Esophagus muscularis mucosa (tissue), 4 donors: ENCODE data around the gene GLIS1. TPM values are rescaled to one million over a fixed set of nuclear protein-coding genes. Genes with fewer than 3 reads are reported as not detected.

Experiments
- DNase-seq: peaks from one replicate; pipeline ENCODE4 v3.0.0-alpha.2; 2017; ENCODE audit errors: extremely low spot score
- H3K27ac ChIP-seq, 4 donors: fragments of 200-600 bp; sonication (generic); replicated peaks in 1 of 4; 1 replicate in 3 of 4; 2 replicates in 1 of 4; pipeline ENCODE4 v1.5.1; 2016 to 2019; ENCODE audit warnings: mild to moderate bottlenecking in 1 of 4
- H3K27me3 ChIP-seq, 4 donors: fragments of 200-600 bp; sonication (generic); one replicate each; pipeline versions ENCODE4 v1.5.1 to v1.6.0; 2016 to 2019
- H3K36me3 ChIP-seq, 4 donors: fragments of 200-600 bp; sonication (generic); one replicate each; pipeline ENCODE4 v1.5.1; 2016 to 2019
- H3K4me1 ChIP-seq, 4 donors: fragments of 200-600 bp; sonication (generic); one replicate each; pipeline ENCODE4 v1.5.1; 2016 to 2019
- H3K4me3 ChIP-seq, 4 donors: fragments of 200-600 bp; sonication (generic); 1 replicate in 2 of 4; 2 replicates in 2 of 4; pipeline ENCODE4 v1.5.1; 2016 to 2019; ENCODE audit warnings: mild to moderate bottlenecking in 4 of 4, moderate library complexity in 1 of 4
- H3K9me3 ChIP-seq, 4 donors: fragments of 200-600 bp; sonication (generic); 1 replicate in 3 of 4; 2 replicates in 1 of 4; pipeline ENCODE4 v1.5.1; 2016 to 2019
- CTCF ChIP-seq, 3 experiments: fragments of 200-600 bp in 2 of 3; fragments of 450-650 bp in 1 of 3; sonication (generic) in 2 of 3; IDR thresholded peaks; one replicate each; pipeline ENCODE4 v1.5.1; 2017 to 2019; ENCODE audit warnings: antibody characterized with exemption in 3 of 3, mild to moderate bottlenecking in 2 of 3, moderate library complexity in 1 of 3
- EP300 ChIP-seq: sonication (generic); formaldehyde crosslinking; IDR thresholded peaks from one replicate; pipeline ENCODE4 v1.6.1; 2017; ENCODE audit warnings: antibody characterized with exemption
- POLR2A ChIP-seq: fragments of 450-650 bp; IDR thresholded peaks from one replicate; pipeline ENCODE4 v1.6.1; 2017; ENCODE audit warnings: antibody characterized with exemption, moderate library complexity, mild to moderate bottlenecking, low read depth
- POLR2AphosphoS5 ChIP-seq, 2 donors: sonication (generic); formaldehyde crosslinking; IDR thresholded peaks; one replicate each; pipeline ENCODE4 v1.6.1; 2017; ENCODE audit warnings: antibody characterized with exemption in 2 of 2
- WGBS: methylation state at CpG from one replicate; pipeline ENCODE4 v1.1.5; 2018; 5-methylcytosine and 5-hydroxymethylcytosine counted together
- intact Hi-C: fragments of 100-400 bp; cut with DNase I; formaldehyde crosslinking; loops from one replicate; pipeline ENCODE4 v1.15.1; 2023
- total RNA-seq, 4 donors: library from RNA; depleted of rRNA; stranded (reverse); fragments of >200 nt; gene quantifications; one replicate each; pipeline versions ENCODE4 v1.1.0 to v1.2.1, GENCODE V29; 2016

Gene GLIS1
- total RNA-seq, 4 donors from 2014 or later: 0.17 to 0.42 TPM; not detected in 2

DNA sequence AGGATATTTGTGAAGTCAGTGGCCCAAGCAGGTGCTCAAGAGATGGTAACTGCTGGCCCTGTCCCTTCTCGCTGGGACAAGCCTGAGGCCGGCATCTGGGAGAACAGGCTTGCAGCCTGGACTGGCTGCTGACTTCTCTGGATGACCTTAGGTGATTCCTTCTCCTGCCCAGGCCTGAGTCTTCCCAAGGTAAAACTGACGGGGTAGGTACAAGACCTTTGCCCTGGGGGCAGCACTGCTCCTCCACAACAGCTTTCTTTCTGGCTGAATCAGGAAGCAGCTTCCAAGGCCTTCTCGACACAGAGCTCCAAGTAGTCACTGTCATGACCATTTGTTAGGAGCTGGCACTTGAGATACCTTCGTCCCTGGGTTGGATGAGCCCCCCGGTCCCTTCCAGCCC lies 220.2 kb downstream of the GLIS1 start:
- TF ChIP-seq EP300: no peak
- TF ChIP-seq POLR2AphosphoS5 (IDR thresholded peaks at IDR 0.05): no peak
- no peak for TF ChIP-seq CTCF (IDR thresholded peaks at IDR 0.05)
- no peak for TF ChIP-seq POLR2A
- Histone ChIP-seq H3K9me3 (no peaks in the 10 kb centered on the region), H3K36me3 (no peaks in the 10 kb centered on the region), H3K27me3 (no peaks in the 10 kb centered on the region), H3K27ac (no peak overlapping the region), H3K4me3 (no peak overlapping the region), H3K4me1 (peaks cover 0 to 3% (median 1%) of the 10 kb centered on the region in 4 donors)
- DNase-seq: no peak
- intact Hi-C loops: no loop called here
- 85% methylated on average over 2 of the region's 6 CpGs for WGBS

DNA sequence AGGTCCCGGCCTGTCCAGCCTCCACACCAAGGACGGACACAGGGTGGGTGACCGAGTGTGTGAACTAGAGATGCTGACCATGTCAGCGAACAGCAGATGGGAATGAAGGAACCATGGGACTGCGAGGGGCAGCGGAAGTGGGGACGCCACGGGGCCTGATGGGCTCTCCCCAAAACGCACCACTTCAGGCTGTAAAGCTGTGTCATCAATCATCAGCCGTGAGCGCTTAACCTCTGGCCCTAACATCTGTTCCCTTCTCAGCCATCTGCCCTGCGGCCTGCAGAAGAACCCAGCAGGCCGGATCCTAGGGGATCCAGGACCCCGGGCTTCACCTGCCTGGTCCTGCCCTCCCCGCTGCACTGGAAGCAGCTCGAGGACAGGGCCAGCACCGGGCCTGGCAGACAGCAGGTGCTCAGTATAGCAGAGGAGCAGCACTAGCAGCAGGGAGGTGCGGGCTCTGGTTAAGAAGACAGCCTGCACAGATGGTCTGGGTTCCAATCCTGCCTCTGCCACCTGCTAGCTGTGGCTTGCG lies 221.1 kb downstream of the GLIS1 start:
- peaks cover 0 to 3% (median 1%) of the 10 kb centered on the region in 4 donors for H3K4me1 ChIP-seq
- DNase-seq: no peak
- TF ChIP-seq POLR2AphosphoS5 (IDR thresholded peaks at IDR 0.05): no peak
- TF ChIP-seq EP300: no peak
- TF ChIP-seq CTCF (IDR thresholded peaks at IDR 0.05): no peak
- no peak for TF ChIP-seq POLR2A
- no peaks in the 10 kb centered on the region for H3K9me3 ChIP-seq
- H3K36me3 ChIP-seq: no peaks in the 10 kb centered on the region
- intact Hi-C loops: no loop called here
- H3K27ac ChIP-seq: no peak overlapping the region
- no peaks in the 10 kb centered on the region for H3K27me3 ChIP-seq
- 83% methylated on average over 12 of the region's 19 CpGs for WGBS
- H3K4me3 ChIP-seq: no peak overlapping the region

DNA sequence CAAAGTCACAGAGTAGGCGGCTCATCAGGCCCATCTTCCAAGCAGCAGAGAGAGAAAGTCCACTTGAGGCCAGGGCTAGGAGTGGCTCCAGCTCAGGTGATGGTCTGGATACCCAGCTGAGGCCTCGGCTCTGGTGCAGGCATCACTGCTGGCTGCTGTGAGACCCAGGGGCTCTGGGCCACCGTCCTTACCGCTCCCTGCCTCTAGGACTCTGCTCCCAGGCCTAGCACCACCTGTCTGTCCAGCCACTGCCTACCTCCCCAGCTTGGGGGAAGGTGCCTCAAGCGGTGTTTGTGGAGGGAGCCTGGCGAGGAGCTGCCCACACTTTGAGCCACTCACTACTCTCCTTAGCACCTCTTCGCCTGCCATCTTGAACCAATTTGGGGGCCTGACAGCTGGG lies 221.9 kb downstream of the GLIS1 start:
- Histone ChIP-seq H3K36me3 (no peaks in the 10 kb centered on the region), H3K4me3 (no peak overlapping the region), H3K27me3 (no peaks in the 10 kb centered on the region), H3K9me3 (no peaks in the 10 kb centered on the region), H3K4me1 (peaks cover 0 to 3% (median under 1%) of the 10 kb centered on the region in 4 donors), H3K27ac (no peak overlapping the region)
- TF ChIP-seq POLR2A (no peak), POLR2AphosphoS5 (IDR thresholded peaks at IDR 0.05) (no peak), EP300 (no peak), CTCF (IDR thresholded peaks at IDR 0.05) (no peak)
- intact Hi-C loops: no loop called here
- DNase-seq: no peak
- 96% methylated on average over 7 of the region's 7 CpGs for WGBS

- no peak for DNase-seq
- WGBS: 100% methylated on average over 5 of the region's 7 CpGs
- intact Hi-C loops: no loop called here
- Histone ChIP-seq H3K27me3 (no peaks in the 10 kb centered on the region), H3K36me3 (no peaks in the 10 kb centered on the region), H3K27ac (no peak overlapping the region), H3K4me3 (no peak overlapping the region), H3K4me1 (peaks cover 0 to 4% (median 2%) of the 10 kb centered on the region in 4 donors), H3K9me3 (no peaks in the 10 kb centered on the region)
- TF ChIP-seq CTCF (IDR thresholded peaks at IDR 0.05): no peak
- no peak for TF ChIP-seq POLR2A
- TF ChIP-seq POLR2AphosphoS5 (IDR thresholded peaks at IDR 0.05): no peak
- no peak for TF ChIP-seq EP300
Observed at GRCh38 chr1:53516181-53516580, 222.8 kb downstream of the GLIS1 start.

GRCh38 chr1:53514436-53514835 lies 224.5 kb downstream of the GLIS1 start:
- TF ChIP-seq POLR2A (no peak), EP300 (no peak), CTCF (IDR thresholded peaks at IDR 0.05) (no peak)
- Histone ChIP-seq H3K27me3 (no peaks in the 10 kb centered on the region), H3K4me1 (peaks cover 0 to 4% (median under 1%) of the 10 kb centered on the region in 4 donors), H3K4me3 (no peak overlapping the region), H3K36me3 (no peaks in the 10 kb centered on the region), H3K27ac (no peak overlapping the region), H3K9me3 (no peaks in the 10 kb centered on the region)
- intact Hi-C loops: no loop called here
- DNase-seq: no peak
- WGBS: 97% methylated on average over 10 of the region's 10 CpGs
